Glomerular endothelial cell (primary cell): ENCODE data around the gene SPPL3. TPM values are rescaled to one million over a fixed set of nuclear protein-coding genes. Genes with fewer than 3 reads are reported as not detected.
"Not testable (repeated sequence)": the region's sequence is repeated elsewhere in the genome, so short reads cannot be mapped to it uniquely, and the experiment has no call there.

Experiments used
- DNase-seq: peaks from one replicate; pipeline ENCODE4 v3.0.0-alpha.2; 2011; ENCODE audit warnings: low read depth, low spot score; ENCODE audit errors: extremely low read depth
- total RNA-seq: library from RNA; depleted of rRNA; stranded (reverse); fragments of >200 nt; gene quantifications from 2 replicates; pipeline ENCODE4 v1.2.3, GENCODE V29; 2015

SPPL3 gene, protein sequence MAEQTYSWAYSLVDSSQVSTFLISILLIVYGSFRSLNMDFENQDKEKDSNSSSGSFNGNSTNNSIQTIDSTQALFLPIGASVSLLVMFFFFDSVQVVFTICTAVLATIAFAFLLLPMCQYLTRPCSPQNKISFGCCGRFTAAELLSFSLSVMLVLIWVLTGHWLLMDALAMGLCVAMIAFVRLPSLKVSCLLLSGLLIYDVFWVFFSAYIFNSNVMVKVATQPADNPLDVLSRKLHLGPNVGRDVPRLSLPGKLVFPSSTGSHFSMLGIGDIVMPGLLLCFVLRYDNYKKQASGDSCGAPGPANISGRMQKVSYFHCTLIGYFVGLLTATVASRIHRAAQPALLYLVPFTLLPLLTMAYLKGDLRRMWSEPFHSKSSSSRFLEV
- 19.7 and 33.7 TPM in 2 replicates for total RNA-seq

- DNase-seq: no peak
These were observed at the start of gene SPPL3 for GRCh38 chr12:120904197-120904773. SPPL3 (minus strand) TSS chr12:120904358; CDS start chr12:120903867, 491 bp downstream.

DNA sequence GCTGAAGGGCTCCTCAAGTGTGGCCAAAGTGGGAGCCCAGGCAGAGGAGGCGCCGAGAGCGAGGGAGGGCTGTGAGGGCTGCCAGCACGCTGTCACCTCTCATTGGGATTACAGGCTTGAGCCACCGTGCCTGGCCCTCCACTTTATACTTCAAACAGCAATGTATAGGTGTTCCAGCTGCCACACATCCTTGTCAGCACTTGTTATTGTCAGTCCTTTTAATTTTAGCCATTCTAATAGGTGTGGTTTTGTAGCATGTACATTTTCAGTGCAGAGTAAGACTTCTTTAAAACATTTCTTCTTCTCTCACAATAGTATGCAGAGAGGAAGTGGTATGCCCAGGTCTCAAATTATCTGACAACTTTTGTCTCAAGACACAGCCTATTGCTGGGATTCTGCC lies 46.6 kb upstream of the SPPL3 start:
- no peak for DNase-seq

DNA sequence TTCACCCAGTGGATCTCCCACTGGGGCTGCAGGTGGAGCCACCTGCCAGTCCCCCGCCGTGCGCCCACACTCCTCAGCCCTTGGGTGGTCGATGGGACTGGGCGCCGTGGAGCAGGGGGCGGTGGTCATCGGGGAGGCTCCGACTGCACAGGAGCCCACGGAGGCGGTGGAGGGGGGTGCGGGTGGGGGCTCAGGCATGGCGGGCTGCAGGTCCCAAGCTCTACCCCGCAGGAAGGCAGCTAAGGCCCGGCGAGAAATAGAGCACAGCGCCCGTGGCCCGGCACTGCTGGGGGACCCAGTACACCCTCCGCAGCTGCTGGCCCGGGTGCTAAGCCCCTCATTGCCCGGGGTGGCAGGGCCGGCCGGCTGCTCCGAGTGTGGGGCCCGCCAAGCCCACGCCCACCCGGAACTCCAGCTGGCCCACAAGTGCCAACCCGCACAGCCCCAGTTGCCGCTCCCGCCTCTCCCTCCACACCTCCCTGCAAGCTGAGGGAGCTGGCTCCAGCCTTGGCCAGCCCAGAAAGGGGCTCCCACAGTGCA lies 46.2 kb upstream of the SPPL3 start:
- not testable (repeated sequence) for DNase-seq

DNA sequence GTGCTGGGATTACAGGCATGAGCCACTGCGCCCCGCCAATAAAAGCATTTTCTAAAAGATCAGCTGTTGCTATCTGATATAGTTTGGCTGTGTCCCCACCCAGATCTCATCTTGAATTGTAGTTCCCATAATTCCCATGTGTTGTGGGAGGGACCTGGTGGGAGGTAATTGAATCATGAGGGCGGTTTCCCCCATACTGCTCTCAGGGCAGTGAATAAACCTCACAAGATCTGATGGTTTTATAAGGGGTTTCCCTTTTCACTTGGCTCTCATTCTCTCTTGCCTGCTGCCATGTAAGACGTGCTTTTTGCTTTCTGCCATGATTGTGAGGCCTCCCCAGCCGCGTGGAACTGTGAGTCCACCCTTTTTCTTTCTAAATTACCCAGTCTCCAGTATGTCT lies 41.4 kb upstream of the SPPL3 start:
- not testable (repeated sequence) for DNase-seq

DNA sequence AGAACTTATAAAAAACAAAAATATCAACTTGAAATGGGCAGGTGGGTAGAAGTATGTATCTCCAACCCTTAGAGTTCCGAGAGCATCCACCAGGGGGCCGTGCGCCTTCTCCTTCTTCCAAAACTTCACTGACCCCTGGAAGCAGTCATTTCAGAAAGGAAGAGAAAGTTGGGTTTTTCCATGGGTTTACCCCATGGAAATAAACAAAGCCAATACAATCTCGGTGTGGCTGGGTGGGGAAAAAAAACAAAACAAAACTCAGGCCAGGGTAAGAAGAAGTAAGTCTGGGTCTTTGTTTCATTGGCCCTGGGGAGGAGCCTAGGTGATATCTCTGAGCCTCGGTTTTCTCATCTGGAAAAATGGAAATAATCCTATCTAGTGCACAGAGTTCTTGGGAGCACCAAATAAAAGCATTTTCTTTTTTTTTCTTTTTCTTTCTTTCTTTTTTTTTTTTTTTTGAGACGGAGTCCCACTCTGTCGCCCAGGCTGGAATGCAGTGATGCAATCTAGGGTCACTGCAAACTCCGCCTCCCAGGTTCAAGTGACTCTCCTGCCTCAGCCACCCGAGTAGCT lies 40.6 kb upstream of the SPPL3 start:
- peak; percentile 10 for DNase-seq

GRCh38 chr12:120943482-120943881 lies 39.3 kb upstream of the SPPL3 start:
- DNase-seq: no peak

DNA sequence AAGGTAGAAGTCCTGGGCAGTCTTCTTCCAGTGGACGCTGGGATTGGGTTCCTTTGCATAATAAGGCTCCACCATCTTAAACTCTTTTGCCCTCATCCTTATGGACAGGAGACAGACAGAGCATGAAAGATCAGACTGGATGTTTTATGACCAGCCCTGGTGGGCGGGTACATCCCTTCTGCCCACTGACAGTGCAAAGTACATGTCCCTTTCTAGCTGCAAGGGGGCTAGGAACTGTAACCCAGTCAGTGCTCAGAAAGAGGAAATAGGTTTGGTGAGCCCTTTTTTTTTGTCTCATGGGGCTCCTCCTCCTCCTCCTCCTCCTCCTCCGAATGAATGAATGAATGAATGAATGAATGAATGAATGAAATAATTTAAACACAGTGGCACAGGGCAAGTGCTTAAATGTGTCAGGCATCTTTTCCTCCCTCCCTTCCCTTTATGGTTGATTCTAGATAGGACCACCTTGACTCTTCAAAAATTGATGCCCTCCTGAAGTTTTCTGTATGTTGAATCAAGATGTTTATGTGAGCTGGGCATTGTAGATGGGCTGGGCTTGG lies 37.8 kb upstream of the SPPL3 start:
- no peak for DNase-seq

GRCh38 chr12:120941412-120941811 lies 37.3 kb upstream of the SPPL3 start:
- no peak for DNase-seq

GRCh38 chr12:120940799-120941198 lies 36.6 kb upstream of the SPPL3 start:
- no peak for DNase-seq

DNA sequence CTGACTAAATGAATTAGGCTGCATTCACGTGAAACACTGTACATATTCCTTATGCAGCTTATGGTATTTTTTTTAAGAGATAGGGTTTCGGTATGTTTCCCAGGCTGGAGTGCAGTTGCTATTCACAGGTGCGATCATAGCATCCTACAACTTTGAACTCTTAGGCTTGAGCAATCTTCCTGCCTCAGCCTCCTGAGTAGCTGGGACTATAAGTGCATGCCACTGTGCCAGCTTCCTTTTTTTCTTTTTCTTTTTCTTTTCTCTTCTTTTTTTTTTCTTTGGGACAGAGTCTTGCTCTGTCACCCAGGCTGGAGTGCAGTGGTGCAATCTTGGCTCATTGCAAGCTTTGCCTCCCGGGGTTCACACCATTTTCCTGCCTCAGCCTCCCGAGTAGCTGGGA lies 35.8 kb upstream of the SPPL3 start:
- DNase-seq: no peak

- no peak for DNase-seq
These were observed 35.4 kb upstream of the SPPL3 start for GRCh38 chr12:120939523-120939922.

DNA sequence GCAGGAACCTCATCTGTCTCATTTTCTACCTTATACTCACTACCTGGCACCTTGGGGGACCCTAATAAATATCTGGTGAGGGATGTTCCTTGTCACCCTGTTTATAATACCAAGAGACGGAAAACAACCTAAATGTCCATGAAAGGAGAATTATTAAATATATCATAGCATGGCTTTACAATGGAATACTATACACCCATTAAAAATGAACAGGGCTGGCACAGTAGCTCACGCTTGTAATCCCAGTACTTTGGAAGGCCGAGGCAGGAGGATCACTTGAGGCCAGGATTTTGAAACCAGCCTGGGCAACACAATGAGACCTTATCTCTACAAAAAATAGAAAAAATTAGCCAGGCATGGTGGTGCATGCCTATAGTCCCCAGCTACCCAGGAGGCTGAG lies 34.3 kb upstream of the SPPL3 start:
- no peak for DNase-seq

DNA sequence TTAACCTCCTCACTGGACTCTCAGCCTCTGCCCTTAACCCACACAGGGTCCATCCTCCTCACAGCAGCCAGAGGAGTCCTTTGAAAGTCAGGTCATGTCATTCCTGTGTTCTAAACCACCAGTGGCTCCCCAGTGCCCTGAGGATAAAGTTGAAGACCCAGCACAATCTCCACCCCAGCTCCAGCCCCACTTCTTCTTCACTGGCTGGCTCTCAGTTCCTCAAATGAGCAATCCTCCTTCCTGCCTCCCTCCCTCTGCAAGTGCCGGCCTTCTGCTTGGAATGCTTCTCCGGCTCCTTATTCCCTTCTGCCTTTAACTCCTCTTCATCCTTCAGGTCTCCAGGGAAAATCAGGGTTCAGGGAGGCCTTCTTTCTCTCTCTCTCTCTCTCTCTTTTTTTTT lies 32.0 kb upstream of the SPPL3 start:
- DNase-seq: no peak

DNA sequence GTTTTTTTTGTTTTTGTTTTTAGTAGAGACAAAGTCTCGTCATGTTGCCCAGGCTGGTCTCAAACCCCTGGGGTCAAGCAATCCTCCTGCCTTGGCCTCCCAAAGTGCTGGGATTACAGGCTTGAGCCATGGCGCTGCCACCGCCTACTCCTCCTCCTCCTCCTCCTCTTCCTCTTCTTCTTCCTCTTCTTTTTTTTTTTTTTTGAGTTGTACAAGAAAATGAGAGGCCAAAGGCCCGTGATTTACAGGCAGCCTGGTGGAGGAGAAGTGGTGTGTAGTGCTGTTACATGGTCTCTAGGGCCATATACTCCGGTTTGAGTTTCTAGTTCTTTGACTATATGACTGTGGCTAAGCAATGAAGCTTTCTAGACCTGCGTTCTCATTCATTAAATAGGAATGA lies 29.6 kb upstream of the SPPL3 start:
- DNase-seq: no peak

DNA sequence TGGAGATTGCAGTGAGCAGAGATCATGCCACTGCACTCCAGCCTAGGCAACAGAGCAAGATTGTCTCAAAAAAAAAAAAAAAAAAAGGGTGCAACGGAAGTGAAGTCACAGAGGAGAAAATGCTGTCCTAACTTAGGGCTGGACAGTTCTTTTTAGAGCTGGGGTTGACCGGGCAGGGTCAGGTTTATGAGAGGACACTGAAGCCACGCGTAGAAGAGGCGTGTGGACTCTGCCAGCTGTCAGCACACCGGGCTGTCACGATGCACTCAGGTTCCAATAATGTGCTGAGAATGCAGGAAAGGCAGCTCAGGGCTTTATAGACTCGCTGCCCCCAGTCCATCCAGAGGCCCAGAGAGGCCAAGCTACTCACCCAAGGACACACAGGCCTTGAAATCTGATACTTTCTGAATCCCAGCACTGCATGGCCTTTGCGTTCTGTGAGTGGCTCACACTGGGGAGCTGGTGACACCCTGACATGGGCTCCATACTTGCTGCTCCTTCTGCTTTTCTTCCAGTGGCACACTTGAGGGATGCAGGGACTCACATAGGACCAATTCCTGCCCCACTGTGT lies 28.9 kb upstream of the SPPL3 start:
- DNase-seq: no peak

DNA sequence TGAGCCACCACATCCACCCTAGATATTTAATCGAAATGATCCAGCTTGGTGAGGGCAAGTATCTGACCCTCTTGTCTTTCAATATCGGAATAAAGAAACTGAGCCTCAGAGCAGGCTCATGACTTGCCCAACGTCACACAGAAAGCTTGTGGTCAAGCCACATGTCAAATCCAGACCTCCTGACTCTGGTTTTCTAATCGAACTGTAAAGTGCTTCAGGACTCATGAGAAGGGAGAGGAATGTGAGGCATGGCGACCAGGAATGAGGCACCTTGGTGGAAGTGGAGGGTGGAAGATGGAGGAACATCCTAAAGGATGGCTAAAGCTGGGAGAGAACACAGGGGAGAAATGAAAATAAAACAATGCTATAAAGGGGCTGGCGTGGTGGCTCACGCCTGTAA lies 27.9 kb upstream of the SPPL3 start:
- DNase-seq: no peak

DNA sequence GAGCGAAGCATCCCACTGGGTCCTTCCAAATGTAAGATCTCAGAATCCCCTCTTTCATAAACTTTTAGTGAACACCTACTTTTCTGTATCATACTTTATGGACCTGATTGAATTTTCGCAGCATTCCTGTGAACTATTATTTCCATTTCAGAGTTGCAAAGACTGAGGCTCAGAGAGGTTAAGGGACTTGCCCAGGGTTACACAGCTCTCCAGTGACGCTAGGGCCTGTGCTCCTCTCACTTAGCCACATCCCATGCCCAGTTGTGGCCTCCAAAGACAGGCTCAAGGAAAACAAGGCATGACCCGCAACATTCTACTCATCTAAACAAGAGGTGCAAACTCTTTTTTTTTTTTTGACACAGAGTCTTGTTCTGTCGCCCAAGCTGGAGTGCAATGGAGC lies 25.9 kb upstream of the SPPL3 start:
- DNase-seq: no peak

- no peak for DNase-seq
These were observed 24.9 kb upstream of the SPPL3 start for GRCh38 chr12:120928864-120929652.

GRCh38 chr12:120925740-120926563 lies 21.8 kb upstream of the SPPL3 start:
- DNase-seq: no peak

DNA sequence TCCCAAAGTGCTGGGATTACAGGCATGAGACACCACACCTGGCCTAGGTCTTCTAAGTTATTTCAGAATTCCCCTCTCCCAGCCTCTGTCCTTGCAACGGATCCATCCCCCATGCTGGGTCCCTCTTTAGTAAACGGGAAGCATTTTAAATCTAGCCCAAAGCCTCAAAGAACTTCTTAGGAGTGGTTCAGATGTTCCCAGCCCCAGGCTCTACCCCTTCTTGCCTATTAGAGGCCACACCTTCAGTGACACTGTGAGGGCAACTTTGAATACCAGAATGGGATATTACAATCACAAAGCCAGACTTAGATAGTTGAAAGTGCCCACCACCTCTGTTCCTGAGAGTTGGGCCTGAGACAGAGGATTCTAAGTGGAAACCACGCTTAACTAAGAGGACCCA lies 18.1 kb upstream of the SPPL3 start:
- DNase-seq: no peak
